ENCODE measurements around the gene MRPL17.

DNA sequence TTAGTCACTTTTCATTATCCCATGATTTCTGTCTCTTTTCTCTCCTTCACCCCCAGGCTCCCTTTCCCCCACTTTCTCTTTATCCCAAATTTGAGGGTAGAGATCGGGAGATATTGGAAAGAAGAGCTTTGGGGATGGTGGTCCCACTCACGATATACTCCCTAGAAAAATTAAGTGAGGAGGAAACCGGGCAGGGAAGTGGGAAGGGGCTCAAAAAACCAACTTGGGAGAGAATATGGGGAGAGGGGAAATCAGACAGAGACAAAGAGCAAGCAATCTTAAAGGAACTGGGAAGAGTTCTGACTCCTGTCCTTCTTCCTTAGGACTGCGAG is 26.6 kb downstream of the MRPL17 start:
- TF ChIP-seq, protein P1, sequence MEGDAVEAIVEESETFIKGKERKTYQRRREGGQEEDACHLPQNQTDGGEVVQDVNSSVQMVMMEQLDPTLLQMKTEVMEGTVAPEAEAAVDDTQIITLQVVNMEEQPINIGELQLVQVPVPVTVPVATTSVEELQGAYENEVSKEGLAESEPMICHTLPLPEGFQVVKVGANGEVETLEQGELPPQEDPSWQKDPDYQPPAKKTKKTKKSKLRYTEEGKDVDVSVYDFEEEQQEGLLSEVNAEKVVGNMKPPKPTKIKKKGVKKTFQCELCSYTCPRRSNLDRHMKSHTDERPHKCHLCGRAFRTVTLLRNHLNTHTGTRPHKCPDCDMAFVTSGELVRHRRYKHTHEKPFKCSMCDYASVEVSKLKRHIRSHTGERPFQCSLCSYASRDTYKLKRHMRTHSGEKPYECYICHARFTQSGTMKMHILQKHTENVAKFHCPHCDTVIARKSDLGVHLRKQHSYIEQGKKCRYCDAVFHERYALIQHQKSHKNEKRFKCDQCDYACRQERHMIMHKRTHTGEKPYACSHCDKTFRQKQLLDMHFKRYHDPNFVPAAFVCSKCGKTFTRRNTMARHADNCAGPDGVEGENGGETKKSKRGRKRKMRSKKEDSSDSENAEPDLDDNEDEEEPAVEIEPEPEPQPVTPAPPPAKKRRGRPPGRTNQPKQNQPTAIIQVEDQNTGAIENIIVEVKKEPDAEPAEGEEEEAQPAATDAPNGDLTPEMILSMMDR (IDR thresholded peaks at IDR 0.05): no peak
- TF ChIP-seq POLR2A (IDR thresholded peaks at IDR 0.05): no peak
